Measurements from ENCODE around the gene ZNF431.
"Not testable (repeated sequence)": the region's sequence is repeated elsewhere in the genome, so short reads cannot be mapped to it uniquely, and the experiment has no call there.

Gene ZNF431

GRCh38 chr19:21128901-21129698 lies 12.7 kb upstream of the ZNF431 start:
- no peak for DNase-seq (ENCODE audit: low read depth)
- no peak overlapping the region for H3K4me3 ChIP-seq (ENCODE audit: control insufficient read depth, low read depth, low read length)
- no peak for TF ChIP-seq CTCF (IDR thresholded peaks at IDR 0.05; ENCODE audit: control insufficient read depth, insufficient read depth, low read depth, low read length, missing control alignments)

- no peak for DNase-seq (ENCODE audit: low read depth)
- no peak for TF ChIP-seq CTCF (IDR thresholded peaks at IDR 0.05; ENCODE audit: control insufficient read depth, insufficient read depth, low read depth, low read length, missing control alignments)
- H3K4me3 ChIP-seq (ENCODE audit: control insufficient read depth, low read depth, low read length) = no peak overlapping the region
These were observed 11.6 kb upstream of the ZNF431 start for GRCh38 chr19:21130097-21130775.

GRCh38 chr19:21133633-21134032 lies 8.2 kb upstream of the ZNF431 start:
- TF ChIP-seq CTCF (IDR thresholded peaks at IDR 0.05; ENCODE audit: control insufficient read depth, insufficient read depth, low read depth, low read length, missing control alignments) = no peak
- no peak overlapping the region for H3K4me3 ChIP-seq (ENCODE audit: control insufficient read depth, low read depth, low read length)
- DNase-seq (ENCODE audit: low read depth) = no peak

- no peak for DNase-seq (ENCODE audit: low read depth)
- no peak overlapping the region for H3K4me3 ChIP-seq (ENCODE audit: control insufficient read depth, low read depth, low read length)
- TF ChIP-seq CTCF (IDR thresholded peaks at IDR 0.05; ENCODE audit: control insufficient read depth, insufficient read depth, low read depth, low read length, missing control alignments) = no peak
These were observed 6.9 kb upstream of the ZNF431 start for GRCh38 chr19:21134934-21135366.

GRCh38 chr19:21135433-21135832 lies 6.4 kb upstream of the ZNF431 start:
- no peak overlapping the region for H3K4me3 ChIP-seq (ENCODE audit: control insufficient read depth, low read depth, low read length)
- no peak for TF ChIP-seq CTCF (IDR thresholded peaks at IDR 0.05; ENCODE audit: control insufficient read depth, insufficient read depth, low read depth, low read length, missing control alignments)
- no peak for DNase-seq (ENCODE audit: low read depth)

GRCh38 chr19:21138130-21138529 lies 3.7 kb upstream of the ZNF431 start:
- no peak for DNase-seq (ENCODE audit: low read depth)
- TF ChIP-seq CTCF (IDR thresholded peaks at IDR 0.05; ENCODE audit: control insufficient read depth, insufficient read depth, low read depth, low read length, missing control alignments) = no peak
- H3K4me3 ChIP-seq (ENCODE audit: control insufficient read depth, low read depth, low read length) = no peak overlapping the region

GRCh38 chr19:21141006-21141405 lies 834 bp upstream of the ZNF431 start:
- DNase-seq (ENCODE audit: low read depth); H3K4me3 ChIP-seq (ENCODE audit: control insufficient read depth, low read depth, low read length): not testable (repeated sequence)

Data from AG09309 (cell line).